ENCODE results near the gene ABHD5.
A peak's percentile ranks its signal among the peaks of the same experiment; 100 is the strongest.

The ABHD5 gene

DNA sequence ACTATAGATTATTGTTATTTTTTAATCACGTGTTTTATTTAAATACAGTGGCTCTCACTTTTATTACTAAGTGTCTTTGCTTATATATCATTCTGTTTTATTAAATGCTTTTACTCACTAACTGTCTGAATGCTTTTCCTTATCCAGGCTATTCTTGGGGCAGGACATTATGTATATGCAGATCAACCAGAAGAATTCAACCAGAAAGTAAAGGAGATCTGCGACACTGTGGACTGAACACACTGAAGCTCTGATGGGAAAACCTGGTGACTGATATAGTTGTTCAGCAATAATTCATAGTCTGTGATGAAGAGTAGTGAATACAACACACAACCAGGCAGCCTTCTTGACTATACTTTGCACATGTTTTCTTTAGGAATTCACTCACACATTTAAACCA lies 27.6 kb downstream of the ABHD5 start:
- no peak for DNase-seq (ENCODE audit: low spot score)

- no peak for DNase-seq (ENCODE audit: low spot score)
Measured at GRCh38 chr3:43723121-43723734, 32.5 kb downstream of the ABHD5 start.

GRCh38 chr3:43726521-43726920 lies 35.8 kb downstream of the ABHD5 start:
- DNase-seq (ENCODE audit: low spot score), result no peak

- DNase-seq (ENCODE audit: low spot score), result no peak
Measured at GRCh38 chr3:43727930-43728329, 37.2 kb downstream of the ABHD5 start.

DNA sequence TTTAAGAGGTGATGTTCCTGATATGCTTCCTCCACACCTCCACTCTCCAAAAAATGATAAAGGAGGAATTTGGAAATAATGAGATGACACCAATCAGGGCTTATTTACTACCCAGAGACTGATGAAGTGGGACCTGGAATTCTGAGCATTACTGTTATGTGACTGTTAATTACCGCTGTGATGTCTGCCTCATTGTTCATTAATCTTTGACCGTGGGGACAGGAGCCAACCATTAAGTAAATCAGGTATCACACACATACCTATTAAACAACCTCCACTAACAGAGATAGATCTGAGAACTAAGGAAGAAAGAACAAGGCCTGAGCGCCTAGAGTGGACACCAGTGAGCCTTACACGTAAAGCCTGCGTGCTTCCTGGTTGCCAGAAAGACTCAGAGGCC lies 37.7 kb downstream of the ABHD5 start:
- DNase-seq (ENCODE audit: low spot score), result no peak

- no peak for DNase-seq (ENCODE audit: low spot score)
Measured at GRCh38 chr3:43728947-43729346, 38.2 kb downstream of the ABHD5 start.

- DNase-seq (ENCODE audit: low spot score), result no peak
Measured at GRCh38 chr3:43729707-43730414, 39.1 kb downstream of the ABHD5 start.

- DNase-seq (ENCODE audit: low spot score), result no peak
Measured at GRCh38 chr3:43732747-43733425, 42.1 kb downstream of the ABHD5 start.

DNA sequence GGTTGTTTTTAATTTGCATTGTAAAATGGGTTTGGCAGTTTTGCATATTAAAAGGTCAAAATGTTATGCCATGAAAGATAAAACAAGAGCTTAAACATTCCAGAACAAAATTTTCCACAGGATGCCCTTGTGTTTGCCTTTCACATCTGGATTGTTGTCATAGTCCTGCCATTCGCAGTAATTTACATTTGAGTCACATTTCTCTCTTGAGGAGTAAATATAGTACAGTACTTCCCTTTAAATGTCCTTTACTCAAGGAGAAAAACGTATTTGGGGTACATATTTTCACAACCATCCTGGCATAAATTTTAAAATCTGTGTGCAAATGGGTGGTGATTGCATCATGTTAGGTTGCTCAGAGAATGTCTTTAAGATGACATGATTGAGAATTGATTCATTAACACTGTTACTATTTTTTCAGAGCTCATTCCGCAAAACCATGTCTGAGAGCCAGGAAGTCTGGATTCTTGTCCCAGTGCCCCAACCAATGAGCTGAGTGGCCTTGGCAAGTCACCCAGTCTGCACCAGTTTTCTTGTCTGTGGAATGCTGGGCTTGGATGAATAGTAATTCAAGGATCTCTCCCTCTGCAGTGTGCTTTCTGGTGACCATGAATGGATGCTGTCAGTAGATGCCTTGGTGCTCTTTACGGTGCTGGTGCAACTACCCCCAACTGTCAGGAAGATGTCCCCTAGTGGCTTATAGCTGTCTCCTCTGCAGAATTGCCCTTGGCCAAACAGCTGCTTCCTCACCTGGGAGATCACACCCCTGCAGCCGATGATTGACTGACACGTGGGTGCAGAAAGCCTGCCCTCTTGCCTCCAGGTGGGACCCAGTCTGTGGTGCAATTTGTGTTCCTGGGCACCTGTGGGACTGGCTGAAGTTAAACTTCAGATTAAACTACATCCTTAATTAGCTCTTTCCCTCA lies 43.0 kb downstream of the ABHD5 start:
- no peak for DNase-seq (ENCODE audit: low spot score)

- no peak for DNase-seq (ENCODE audit: low spot score)
Measured at GRCh38 chr3:43734685-43735084, 43.9 kb downstream of the ABHD5 start.

DNA sequence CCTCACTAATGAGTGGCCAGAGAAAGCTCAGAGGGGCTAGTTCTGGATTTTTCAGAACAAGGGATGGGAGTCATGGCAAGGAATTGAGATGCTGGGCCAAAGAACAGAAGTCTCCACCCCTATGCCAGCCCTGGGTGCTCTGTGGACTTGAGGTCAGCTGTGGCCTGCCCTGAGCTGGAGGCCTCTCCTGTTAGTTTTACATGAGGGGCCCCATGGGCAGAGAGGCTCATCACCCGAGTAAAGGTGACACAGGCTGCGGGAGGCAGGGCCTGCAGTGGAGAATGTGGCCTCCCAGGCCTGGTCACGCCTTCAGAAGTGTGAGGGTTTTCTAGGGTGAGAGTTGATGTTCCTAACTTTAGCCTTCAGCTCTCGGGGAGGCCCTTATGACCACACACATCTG lies 44.9 kb downstream of the ABHD5 start:
- no peak for DNase-seq (ENCODE audit: low spot score)

GRCh38 chr3:43736558-43737440 lies 46.1 kb downstream of the ABHD5 start:
- DNase-seq (ENCODE audit: low spot score), result no peak

GRCh38 chr3:43738305-43738704 lies 47.6 kb downstream of the ABHD5 start:
- no peak for DNase-seq (ENCODE audit: low spot score)

GRCh38 chr3:43742920-43743319 lies 52.2 kb downstream of the ABHD5 start:
- no peak for DNase-seq (ENCODE audit: low spot score)

- DNase-seq (ENCODE audit: low spot score), result no peak
Measured at GRCh38 chr3:43747641-43748040, 56.9 kb downstream of the ABHD5 start.

DNA sequence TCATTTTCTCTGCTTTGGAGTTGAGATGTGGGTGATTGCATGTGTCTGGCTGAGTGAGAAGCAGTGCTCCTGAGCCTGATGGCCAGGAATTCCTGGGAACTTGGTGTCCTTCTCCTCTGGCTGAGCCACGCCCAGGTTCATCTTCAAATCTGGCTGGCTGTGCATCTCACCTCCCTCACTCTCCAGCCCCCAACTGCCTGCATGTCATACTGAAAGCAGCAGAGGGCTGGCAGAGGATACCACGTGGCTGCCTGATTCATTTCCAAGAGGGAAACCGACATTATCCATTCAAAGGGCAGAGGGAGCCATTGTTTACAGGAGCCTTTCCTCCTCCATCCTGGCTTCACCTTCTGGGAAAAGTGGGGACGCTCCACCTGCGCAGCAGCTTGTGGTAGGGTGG lies 57.4 kb downstream of the ABHD5 start:
- DNase-seq (ENCODE audit: low spot score), result peak; percentile 17

DNA sequence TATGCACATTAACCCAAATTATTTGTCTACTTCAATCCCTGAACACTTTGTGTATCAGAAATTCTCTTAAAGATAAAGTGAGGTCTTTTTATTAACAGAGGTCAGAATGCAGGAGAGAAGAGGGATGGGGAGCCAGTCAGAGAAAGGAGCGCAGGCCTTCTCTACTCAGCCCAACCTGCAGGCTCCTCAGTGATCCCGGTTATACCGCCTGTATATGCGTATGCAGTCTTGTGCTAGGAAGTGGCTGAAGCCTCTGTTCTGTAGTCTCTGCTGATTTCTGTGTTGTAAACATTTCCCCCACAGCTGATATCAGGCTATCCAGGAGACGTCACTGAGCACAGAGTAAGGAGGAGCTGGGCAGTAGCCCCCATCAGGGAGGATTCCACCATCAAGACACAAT lies 57.9 kb downstream of the ABHD5 start:
- no peak for DNase-seq (ENCODE audit: low spot score)

DNA sequence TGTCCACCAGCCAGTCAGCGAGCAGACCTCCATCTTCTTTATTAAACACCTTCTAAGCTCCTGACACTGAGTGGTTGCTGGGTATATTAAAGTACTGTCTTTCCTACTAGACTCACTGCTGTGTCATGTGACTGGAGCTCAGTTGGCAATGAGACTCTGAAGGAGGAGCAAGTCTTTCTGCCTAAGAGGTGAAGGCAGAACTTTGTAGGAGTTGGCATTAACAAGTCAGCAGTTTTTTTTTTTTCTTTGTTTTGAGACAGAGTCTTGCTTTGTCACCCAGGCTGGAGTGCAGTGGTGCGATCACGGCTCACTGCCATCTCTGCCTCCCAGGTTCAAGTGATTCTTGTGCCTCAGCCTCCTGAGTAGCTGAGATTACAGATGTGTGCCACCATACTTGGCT lies 62.2 kb downstream of the ABHD5 start:
- no peak for DNase-seq (ENCODE audit: low spot score)

GRCh38 chr3:43753741-43754715 lies 63.3 kb downstream of the ABHD5 start:
- no peak for DNase-seq (ENCODE audit: low spot score)

Measured in ecto neural progenitor cell (in vitro differentiated cells).